Stimulated activated CD8-positive, alpha-beta memory T cell treated with anti-CD3 and anti-CD28 coated beads, Interleukin-4, amount 100 ng/mL, for 4 hours (primary cell): ENCODE results near the gene MAP2.
"Not testable (repeated sequence)": the region's sequence is repeated elsewhere in the genome, so short reads cannot be mapped to it uniquely, and the experiment has no call there.

Experiments used
- DNase-seq, 2 donors: peaks; one replicate each; pipeline ENCODE4 v3.0.0-alpha.2; 2020; ENCODE audit warnings: low read depth in 2 of 2, low spot score in 1 of 2

The MAP2 gene

DNA sequence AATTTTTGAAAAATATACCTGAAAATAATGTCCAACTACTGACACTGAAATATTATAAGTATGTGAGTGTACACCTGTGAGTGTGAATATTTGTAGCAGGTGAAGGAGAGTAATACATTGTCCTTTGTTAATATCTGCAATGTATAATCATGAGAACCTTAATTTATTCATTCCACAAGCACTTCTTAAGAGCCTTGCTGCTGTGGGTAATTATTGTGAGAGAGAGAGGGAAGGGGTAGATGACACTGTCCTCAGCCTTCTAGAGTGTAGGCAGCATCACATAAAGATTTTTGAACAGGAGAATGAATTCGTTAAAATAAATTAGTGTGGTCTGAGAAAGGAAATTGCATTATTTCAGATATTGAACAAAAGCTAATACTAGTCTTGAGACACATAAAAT, 157.2 kb downstream of the MAP2 start:
- no peak for DNase-seq

DNA sequence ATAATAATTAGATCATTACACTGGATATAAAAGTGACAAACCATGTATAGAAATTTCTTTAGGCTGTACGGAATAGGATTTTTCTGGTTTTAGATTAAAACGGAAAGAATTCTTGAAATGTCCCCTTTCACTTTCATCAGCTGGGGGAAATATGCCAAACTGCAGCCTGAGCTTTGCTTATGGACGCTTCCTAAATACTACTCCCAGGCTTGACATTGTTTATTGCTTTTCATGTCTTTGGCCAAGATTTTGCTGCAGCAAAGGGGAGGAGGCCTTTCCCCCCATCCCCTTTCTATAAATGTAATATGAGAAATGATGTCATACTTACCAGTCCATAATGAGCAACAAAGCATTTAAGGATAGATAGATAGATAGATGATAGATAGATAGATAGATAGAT, 158.4 kb downstream of the MAP2 start:
- no peak for DNase-seq

DNA sequence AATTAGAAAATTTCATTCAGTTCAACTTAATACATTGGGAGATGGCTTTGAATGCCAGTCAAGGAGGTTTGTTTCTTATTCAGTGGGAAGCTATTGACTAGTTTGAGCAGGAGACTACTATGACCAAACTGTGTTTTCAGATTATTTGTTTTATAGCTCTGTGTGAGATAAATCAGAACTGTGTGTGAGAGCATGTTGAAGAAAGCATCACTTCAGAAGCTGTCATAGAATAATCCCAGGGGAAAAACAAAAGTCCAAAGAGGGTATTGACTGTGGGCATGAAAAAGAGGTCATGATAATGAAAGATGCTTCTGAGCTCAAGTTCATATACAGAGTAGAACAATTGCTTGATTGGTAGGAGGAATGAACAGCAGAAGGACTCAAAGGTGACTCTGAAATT, 160.6 kb downstream of the MAP2 start:
- no peak for DNase-seq

DNA sequence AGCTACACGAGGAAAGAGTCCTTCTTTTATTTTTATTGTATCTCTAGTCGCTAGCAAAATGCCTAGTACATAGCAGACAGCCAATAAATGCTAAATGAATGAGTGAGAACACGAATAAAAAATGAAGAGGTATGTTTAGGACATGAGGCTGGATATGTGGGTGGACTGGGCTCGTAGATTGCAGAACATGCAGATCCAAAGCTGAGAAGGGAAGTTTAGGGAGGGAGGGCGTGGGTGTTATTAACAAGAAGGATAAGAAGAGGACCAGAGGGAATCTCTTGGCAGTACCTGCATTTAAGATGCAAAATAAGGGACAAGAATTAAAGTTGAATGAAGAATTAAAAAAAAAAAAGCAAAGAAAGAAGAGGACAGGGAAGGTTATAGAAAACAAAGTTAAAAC, 161.1 kb downstream of the MAP2 start:
- DNase-seq = no peak

DNA sequence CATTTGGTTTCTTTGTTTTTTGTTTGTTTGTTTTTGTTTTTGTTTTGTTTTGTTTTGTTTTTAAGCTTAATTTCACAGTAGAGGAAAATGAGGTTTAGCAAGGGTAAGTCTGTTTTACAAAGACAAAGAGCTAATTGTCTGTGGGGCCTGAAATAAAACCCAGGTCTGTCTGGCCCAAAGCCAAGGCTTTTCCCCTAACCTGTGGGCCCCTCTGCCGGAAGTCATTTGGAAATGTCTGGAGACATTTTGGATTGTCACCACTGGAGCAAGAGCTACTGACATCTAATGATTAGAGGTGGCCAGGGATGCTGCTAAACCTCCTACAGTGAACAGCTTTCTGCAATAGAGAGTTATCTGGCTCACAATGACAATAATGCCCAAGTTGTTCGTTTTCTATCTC, 167.2 kb downstream of the MAP2 start:
- no peak for DNase-seq

DNA sequence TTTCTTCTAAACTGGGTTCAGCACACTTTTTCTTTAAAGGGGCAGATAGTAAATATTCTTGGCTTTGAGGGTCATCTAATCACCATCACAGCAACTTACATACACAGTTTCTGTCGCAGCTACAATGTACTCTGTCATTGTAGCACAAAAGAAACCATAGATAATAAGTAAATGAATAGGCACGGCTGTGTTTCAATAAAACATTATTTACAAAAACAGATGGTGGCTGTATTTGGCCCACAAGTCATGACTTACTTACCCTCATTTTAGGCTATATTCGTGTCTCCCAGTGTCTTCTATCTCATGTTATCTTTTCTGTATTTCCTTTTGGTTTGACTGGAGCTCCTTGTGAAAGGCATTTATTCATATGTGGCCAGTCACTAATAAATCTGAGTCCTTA, 168.3 kb downstream of the MAP2 start:
- DNase-seq = no peak

DNA sequence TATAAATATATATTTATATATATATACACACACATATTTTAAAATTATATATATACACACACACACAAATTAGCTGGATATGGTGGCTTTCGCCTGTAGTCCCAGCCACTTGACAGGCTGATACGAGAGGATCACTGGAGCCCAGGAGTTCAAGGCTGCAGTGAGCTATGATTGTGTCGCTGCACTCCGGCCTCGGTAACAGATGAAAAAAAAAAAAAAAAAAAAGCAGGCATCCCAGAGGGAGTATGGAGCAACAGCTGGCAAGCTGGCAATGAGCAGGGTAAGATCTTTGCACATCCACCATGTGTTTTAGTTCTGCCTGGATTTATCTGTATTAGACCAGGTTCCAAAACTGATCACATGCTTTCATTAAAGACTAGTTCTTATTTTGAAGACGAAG, 170.1 kb downstream of the MAP2 start:
- no peak for DNase-seq

DNA sequence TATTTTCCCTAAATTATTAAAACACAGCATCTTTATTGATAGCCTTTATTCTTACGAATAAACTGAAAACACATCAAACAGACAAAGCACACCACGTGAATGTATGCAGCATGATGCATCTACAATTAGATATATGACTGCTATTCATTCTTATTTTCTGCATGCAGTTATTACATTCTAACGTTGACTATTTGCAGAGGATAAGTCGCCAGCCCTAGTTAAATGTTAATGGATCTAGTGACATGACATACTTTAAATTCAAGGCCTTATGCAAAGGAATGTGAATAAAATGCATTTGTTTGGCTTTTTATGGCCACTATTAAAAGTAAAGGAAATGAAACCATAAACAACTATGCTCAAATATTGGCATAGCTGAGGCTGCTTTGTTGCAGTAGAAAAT, 172.4 kb downstream of the MAP2 start:
- DNase-seq = no peak

DNA sequence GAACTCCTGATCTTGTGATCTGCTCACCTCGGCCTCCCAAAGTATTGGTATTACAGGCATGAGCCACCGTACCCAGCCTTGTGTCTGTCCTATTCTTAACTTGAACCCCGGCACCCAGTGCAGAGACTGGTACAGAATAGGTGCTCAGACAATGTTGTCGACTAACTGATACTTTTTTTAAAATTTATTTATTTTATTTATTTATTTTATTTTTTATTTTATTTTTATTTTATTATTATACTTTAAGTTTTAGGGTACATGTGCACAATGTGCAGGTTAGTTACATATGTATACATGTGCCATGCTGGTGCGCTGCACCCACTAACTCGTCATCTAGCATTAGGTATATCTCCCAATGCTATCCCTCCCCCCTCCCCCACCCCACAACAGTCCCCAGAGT, 174.4 kb downstream of the MAP2 start:
- not testable (repeated sequence) for DNase-seq

DNA sequence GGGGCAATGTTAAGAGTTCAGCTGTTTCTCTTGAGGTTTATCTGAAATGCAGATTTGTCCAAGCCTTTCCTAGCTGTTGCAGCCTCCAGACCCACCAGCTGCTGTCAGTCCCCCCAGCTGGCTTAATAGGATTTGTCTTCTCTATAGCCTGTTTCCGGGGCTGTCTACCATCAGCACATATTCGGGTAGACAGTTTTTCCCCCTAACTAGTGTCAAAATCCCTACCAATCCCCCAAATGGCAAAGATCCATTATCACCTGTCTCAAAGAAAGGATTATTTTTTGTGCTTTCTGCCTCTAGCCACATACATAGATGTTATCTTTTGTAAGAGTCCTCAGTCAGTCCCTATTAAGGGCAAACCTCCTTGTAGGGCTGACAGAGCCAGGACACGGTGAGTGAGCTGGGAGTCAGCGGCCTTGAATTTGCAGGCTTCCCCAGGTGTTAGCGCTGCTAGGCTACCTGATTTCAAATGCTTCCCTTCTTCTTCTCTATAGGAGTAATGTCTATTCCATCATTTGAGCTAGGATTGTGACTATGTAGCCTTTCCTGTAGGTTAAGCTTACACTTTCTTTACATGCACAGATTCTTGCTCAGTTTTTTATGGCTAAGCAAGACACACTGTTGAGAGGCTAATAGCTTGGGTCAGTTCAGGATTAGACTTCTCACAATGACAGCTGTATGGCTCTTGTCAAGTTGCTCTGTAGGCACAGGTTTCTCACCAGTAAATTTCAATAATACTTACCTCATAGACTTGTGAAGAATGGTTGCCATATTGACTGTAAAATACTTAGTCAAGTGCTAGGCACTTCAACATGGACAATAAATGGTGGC, 176.7 kb downstream of the MAP2 start:
- no peak for DNase-seq

DNA sequence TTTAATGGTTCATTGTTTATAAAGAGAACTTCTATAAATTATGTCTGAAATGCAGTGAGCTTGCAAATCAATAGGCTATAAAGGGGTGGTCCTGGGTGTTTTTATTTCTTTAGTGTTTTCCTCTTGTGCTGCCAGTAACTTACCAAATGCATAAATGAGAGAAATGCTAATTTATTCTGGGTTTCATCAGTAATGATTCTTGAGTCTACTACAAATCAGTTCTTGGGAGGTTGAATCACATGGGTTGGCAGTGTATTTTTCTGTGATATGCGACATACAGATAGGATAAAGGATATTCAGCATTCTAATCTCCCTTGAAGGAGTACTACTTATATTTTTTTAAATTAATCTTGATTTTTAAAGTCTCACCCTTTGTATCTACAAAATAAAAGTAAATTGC, 177.7 kb downstream of the MAP2 start:
- DNase-seq = no peak

DNA sequence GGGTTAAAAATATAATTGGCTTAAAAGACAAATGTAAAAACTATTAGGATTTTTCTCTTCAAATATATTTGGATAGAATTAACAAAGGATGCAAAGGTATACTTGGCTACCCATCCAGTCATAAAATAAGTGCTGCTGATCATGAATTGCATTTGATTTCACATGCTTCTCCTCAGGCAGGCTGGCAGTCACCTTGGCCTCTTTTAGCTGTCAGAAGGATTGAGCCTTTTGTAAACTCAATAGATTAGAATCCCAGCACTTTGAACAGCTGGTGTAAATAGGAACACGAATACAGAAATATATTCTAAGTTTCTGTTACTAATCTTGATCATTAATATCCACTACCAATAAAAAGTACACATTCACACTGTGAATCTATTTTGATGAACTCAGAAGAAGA, 178.4 kb downstream of the MAP2 start:
- no peak for DNase-seq

DNA sequence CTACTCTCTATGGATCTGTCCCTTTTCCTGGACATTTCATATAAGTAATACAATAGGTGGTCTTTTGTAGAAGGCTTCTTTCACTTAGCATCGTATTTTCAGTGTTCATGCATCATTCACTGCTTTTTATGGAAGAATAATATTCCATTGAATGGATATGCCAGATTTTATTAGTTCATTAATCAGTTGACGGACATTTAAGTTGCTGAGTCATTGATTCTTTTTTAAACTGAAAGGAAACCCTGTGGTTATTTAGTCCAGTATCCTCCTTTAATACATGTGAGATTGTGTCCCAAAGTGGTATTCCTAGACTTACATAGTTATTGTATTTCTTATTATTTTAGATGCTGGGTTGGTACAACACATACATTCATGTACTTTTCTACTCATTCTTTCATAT, 185.7 kb downstream of the MAP2 start:
- no peak for DNase-seq

DNA sequence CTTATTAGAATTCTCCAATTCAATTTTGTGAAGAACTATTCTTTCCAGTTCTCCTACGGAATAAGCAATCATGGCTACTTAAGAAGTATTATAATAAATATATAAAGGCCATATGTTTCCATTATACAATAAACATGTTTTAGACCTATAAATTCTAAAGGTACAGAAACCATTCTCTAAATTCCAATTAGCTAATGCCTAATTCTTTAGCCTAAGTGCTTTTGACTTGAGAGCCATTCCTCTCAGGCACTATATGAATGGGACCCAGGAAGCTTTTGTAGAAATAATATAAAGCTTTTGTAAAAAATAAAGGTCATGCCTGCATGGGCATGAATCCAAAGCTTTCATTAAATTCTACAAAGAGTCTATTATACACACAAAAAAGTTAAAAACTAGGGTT, 186.8 kb downstream of the MAP2 start:
- no peak for DNase-seq

DNA sequence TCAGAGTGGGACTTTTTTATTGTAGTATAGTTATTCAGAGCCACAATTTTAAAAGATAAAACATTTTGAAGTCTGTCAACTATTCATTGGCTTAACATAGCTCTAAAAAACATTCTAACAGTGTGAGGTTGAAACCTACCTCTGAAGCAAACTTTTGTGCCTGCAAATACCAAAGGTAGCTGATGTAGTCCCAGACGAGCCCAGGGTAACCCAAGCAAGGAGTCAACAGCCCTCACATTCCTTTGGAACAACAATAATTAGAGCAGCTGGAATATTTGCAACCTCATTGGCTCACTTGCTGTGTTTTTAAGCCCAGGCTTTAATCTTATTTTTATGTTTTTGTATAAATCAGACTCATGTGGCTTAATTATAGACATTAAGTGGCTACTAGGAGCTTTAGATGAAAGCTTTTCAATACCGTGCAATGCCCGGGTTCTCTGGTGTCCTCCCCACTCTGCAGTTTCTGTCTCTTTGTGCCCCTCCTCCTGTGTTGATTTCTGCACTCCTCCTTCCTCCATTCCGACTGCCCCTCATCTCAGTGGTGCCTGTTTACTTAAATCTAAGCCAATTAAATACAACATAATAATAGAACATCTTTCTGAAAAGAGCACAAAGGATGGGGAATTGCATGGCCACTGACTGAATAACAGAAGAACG, 189.9 kb downstream of the MAP2 start:
- no peak for DNase-seq

DNA sequence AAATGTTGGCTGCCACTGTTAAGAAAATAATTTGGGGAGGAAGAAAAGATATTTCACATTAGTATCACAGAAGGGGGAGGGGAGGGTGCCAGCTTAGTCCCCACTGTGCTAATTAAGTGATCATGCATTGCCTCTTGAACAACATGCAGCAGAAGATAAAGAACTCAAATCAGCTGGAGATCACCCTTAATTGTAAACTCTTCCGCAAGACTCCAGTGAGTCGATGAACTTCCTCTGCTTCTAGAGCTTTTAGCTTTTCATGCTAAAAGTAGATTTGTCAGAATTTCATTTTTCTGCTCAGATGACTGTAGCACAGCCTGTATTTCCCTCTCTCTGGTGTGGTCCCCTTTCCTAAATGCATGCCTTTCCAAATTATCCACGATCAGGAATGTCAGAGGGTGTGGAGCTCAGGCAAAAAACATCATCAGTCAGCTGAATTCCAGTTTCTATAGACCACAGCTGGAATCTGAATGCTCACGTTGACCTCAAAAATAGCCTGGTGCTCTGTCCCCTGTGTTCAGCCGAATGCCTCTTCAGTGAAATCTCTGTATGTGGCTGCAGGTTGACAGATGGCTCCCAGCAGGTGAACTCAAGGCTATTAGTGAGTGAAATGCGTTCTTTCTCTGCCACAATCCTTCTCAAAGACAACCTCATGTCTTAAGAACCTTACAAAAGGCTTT, 191.0 kb downstream of the MAP2 start:
- no peak for DNase-seq

DNA sequence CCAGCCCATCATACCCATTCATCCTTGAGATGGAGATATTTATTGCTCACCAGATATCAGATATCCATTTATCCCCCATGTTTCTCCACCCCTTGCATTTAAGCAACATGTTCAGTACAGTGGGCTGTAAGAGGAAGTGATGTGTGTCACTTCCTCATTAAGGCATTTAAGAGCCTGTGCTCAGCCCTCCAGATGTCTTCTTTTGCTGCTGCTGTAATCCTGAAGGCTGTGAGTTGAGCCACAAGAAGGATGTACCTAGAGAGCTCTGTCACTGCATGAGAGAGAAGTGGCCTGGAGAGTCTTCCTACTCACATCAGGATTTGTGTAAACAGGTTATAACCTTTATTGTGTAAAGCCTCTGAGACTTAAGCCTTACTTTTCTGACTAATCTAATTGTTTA, 195.9 kb downstream of the MAP2 start:
- DNase-seq = no peak

DNA sequence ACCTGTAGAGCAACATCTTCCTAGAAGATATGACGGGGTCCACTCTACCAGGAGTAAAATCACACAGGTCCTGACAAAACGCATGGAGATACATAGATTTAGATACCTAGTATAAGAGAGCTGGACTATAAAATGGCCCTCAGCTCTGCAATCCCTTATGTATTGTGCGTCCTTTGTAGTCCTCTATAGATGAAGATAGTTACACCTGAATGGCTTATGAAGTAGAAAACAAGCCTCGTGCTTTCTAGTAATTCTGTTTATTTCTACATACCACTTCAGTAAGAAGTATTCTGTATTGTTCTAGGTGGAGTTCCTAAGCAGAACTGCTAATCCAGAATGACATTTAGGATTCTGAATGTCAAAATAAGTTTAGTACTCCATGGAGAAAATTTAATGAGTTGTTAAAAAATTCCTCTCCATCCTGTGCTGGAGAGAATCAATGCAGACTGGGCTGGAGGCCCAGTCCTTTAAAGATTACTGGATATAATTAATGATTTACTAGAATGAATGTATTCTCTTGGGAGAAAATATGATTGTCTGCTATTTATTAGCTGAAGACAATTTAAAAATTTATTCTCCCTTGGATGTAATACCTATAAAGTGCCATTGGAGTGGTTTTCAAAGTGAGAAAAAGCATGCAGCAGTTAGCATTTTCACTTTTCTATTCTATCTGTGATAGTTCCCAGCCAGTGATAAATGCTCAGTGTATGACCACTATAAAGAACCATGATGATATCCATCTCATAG, 200.5 kb downstream of the MAP2 start:
- DNase-seq = no peak

DNA sequence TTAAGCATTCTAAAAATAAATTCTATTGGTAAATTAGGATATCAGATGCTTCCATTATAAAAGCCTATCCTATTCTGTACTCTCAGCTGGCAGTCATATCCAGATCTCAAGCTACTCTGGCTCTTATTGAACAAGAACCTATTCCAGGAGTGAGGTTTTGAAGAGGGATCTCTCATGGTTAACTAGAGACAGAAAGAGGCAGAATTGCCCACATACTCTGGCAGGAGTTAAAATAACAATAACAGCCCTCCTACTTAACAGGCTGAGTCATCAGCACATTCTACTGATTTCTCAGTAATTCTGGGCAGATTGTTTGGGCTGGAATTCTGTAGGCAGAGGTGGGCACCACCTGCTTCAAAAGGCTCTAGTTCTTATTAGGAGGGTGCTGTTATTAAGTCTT, 205.8 kb downstream of the MAP2 start:
- DNase-seq = no peak

DNA sequence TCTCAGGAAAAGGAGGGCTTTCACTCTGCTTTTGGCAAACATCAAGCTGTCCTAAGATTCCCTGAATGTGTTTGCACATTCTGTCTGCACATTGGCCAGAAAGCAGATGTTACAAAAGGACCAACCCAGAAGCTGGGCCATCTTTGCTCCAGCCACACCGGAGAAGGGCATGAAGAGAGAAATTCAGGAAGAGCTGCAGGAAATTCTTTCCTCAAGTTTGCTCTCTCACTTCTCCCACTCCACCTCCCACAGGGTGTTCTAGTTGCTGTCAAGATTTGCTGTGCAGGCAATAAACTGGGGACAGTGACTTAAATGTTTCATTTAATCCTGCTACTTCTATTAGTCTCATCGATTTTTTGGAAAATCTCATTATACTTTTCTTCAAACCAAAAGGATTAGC, 210.1 kb downstream of the MAP2 start:
- no peak for DNase-seq

DNA sequence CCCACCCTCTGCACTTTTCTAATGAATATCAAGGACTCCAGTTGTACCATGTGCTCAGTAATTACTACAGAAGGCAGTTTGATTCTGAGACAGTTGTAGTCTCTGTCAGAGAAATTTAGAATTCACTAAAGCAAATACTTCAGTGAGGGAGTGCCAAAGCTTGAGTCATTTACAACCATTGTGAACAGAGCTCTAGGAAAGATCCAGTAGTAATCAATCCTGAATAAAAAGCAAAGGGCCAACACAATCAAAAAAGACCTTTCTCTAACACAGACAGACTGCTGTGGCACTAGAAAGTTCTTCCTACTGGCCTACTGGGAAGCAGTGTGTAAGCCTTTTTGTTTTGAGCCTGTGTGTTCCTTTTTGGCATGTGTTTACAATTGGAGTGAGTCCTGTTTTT, 212.2 kb downstream of the MAP2 start:
- no peak for DNase-seq

DNA sequence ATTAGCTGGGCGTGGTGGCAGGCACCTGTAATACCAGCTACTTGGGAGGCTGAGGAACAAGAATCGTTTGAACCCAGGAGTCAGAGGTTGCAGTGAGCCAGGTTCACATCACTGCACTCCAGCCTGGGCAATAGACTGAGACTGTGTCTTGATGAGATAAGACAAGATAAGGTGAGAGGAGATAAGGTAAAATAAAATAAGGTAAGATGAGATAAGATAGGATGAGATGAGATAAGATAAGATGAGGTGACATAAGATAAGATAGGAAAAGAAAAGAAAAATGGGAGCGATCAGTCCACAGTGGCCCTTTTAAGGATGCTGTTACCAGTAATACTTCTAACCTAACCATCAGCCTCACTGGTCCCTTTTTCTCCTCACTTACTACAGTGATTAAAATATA, 213.4 kb downstream of the MAP2 start:
- DNase-seq = no peak
